Measurements from ENCODE around the gene MYRIP. TPM values are rescaled to one million over a fixed set of nuclear protein-coding genes. Genes with fewer than 3 reads are reported as not detected.
"Not testable (repeated sequence)": the region's sequence is repeated elsewhere in the genome, so short reads cannot be mapped to it uniquely, and the experiment has no call there.

The MYRIP gene
- total and polyA plus RNA-seq, 5 donors: 2.4 to 12.1 (median 6.9) TPM

GRCh38 chr3:39781025-39781424, 28.4 kb upstream of the MYRIP start:
- Histone ChIP-seq H3K4me1 (ENCODE audit: control insufficient read depth, insufficient read depth, low read length) (no peaks in the 10 kb centered on the region), H3K9me3 (ENCODE audit: control insufficient read depth, low read length) (no peaks in the 10 kb centered on the region), H3K27me3 (ENCODE audit: control insufficient read depth, insufficient read depth) (no peaks in the 10 kb centered on the region), H3K27ac (ENCODE audit: low read length) (no peak overlapping the region), H3K4me3 (ENCODE audit: low read length) (no peak overlapping the region)
- no peak for DNase-seq
- WGBS: 85% methylated on average over 1 of the region's 1 CpG
- no peak for ATAC-seq
- intact Hi-C loops (cut with DNase I): no loop called here

- intact Hi-C loops (cut with DNase I): no loop called here
- Histone ChIP-seq H3K9me3 (ENCODE audit: control insufficient read depth, low read length) (no peaks in the 10 kb centered on the region), H3K4me1 (ENCODE audit: control insufficient read depth, insufficient read depth, low read length) (no peaks in the 10 kb centered on the region), H3K27me3 (ENCODE audit: control insufficient read depth, insufficient read depth) (no peaks in the 10 kb centered on the region), H3K4me3 (ENCODE audit: low read length) (no peak overlapping the region), H3K27ac (ENCODE audit: low read length) (no peak overlapping the region)
- WGBS: 48% methylated on average over 3 of the region's 3 CpGs
- no peak for ATAC-seq
- DNase-seq: no peak
Observed at GRCh38 chr3:39781632-39782031, 27.8 kb upstream of the MYRIP start.

GRCh38 chr3:39783680-39784079, 25.7 kb upstream of the MYRIP start:
- 49% methylated on average over 4 of the region's 4 CpGs for WGBS
- no peaks in the 10 kb centered on the region for H3K27me3 ChIP-seq (ENCODE audit: control insufficient read depth, insufficient read depth)
- ATAC-seq (no peak), DNase-seq (no peak)
- no peaks in the 10 kb centered on the region for H3K4me1 ChIP-seq (ENCODE audit: control insufficient read depth, insufficient read depth, low read length)
- H3K27ac ChIP-seq (ENCODE audit: low read length): no peak overlapping the region
- no peak overlapping the region for H3K4me3 ChIP-seq (ENCODE audit: low read length)
- intact Hi-C loops (cut with DNase I): no loop called here
- H3K9me3 ChIP-seq (ENCODE audit: control insufficient read depth, low read length): no peaks in the 10 kb centered on the region

- ATAC-seq (no peak), DNase-seq (no peak)
- intact Hi-C loops (cut with DNase I): no loop called here
- Histone ChIP-seq H3K27ac (ENCODE audit: low read length) (no peak overlapping the region), H3K9me3 (ENCODE audit: control insufficient read depth, low read length) (no peaks in the 10 kb centered on the region), H3K4me3 (ENCODE audit: low read length) (no peak overlapping the region), H3K4me1 (ENCODE audit: control insufficient read depth, insufficient read depth, low read length) (no peaks in the 10 kb centered on the region), H3K27me3 (ENCODE audit: control insufficient read depth, insufficient read depth) (no peaks in the 10 kb centered on the region)
- WGBS: 87% methylated on average over 1 of the region's 1 CpG
Observed at GRCh38 chr3:39784922-39785321, 24.5 kb upstream of the MYRIP start.

GRCh38 chr3:39788128-39788883, 21.1 kb upstream of the MYRIP start:
- ATAC-seq (no peak), DNase-seq (no peak)
- 82% methylated on average over 3 of the region's 3 CpGs for WGBS
- Histone ChIP-seq H3K4me3 (ENCODE audit: low read length) (no peak overlapping the region), H3K27ac (ENCODE audit: low read length) (no peak overlapping the region), H3K4me1 (ENCODE audit: control insufficient read depth, insufficient read depth, low read length) (no peaks in the 10 kb centered on the region), H3K27me3 (ENCODE audit: control insufficient read depth, insufficient read depth) (no peaks in the 10 kb centered on the region), H3K9me3 (ENCODE audit: control insufficient read depth, low read length) (no peaks in the 10 kb centered on the region)
- intact Hi-C loops (cut with DNase I): no loop called here

- no peak overlapping the region for H3K4me3 ChIP-seq (ENCODE audit: low read length)
- no peaks in the 10 kb centered on the region for H3K27me3 ChIP-seq (ENCODE audit: control insufficient read depth, insufficient read depth)
- intact Hi-C loops (cut with DNase I): no loop called here
- ATAC-seq (no peak), DNase-seq (no peak)
- no peak overlapping the region for H3K27ac ChIP-seq (ENCODE audit: low read length)
- no peaks in the 10 kb centered on the region for H3K9me3 ChIP-seq (ENCODE audit: control insufficient read depth, low read length)
- no peaks in the 10 kb centered on the region for H3K4me1 ChIP-seq (ENCODE audit: control insufficient read depth, insufficient read depth, low read length)
- 92% methylated on average over 3 of the region's 3 CpGs for WGBS
Observed at GRCh38 chr3:39791603-39792002, 17.8 kb upstream of the MYRIP start.

- Histone ChIP-seq H3K4me3 (ENCODE audit: low read length) (no peak overlapping the region), H3K4me1 (ENCODE audit: control insufficient read depth, insufficient read depth, low read length) (no peaks in the 10 kb centered on the region), H3K27ac (ENCODE audit: low read length) (no peak overlapping the region), H3K9me3 (ENCODE audit: control insufficient read depth, low read length) (no peaks in the 10 kb centered on the region), H3K27me3 (ENCODE audit: control insufficient read depth, insufficient read depth) (no peaks in the 10 kb centered on the region)
- DNase-seq (no peak), ATAC-seq (no peak)
- WGBS: 73% methylated on average over 6 of the region's 6 CpGs
- intact Hi-C loops (cut with DNase I): no loop called here
Observed at GRCh38 chr3:39794880-39795279, 14.5 kb upstream of the MYRIP start.

GRCh38 chr3:39801216-39801615, 8.2 kb upstream of the MYRIP start:
- Histone ChIP-seq H3K4me1 (ENCODE audit: control insufficient read depth, insufficient read depth, low read length) (no peaks in the 10 kb centered on the region), H3K27me3 (ENCODE audit: control insufficient read depth, insufficient read depth) (no peaks in the 10 kb centered on the region), H3K4me3 (ENCODE audit: low read length) (no peak overlapping the region), H3K9me3 (ENCODE audit: control insufficient read depth, low read length) (no peaks in the 10 kb centered on the region), H3K27ac (ENCODE audit: low read length) (no peak overlapping the region)
- DNase-seq (no peak), ATAC-seq (no peak)
- intact Hi-C loops (cut with DNase I): no loop called here

GRCh38 chr3:39802486-39802885, 6.9 kb upstream of the MYRIP start:
- H3K4me1 ChIP-seq (ENCODE audit: control insufficient read depth, insufficient read depth, low read length); H3K4me3 ChIP-seq (ENCODE audit: low read length); DNase-seq; H3K27ac ChIP-seq (ENCODE audit: low read length); ATAC-seq; H3K9me3 ChIP-seq (ENCODE audit: control insufficient read depth, low read length); intact Hi-C loops (cut with DNase I); H3K27me3 ChIP-seq (ENCODE audit: control insufficient read depth, insufficient read depth): not testable (repeated sequence)
- WGBS: 83% methylated on average over 3 of the region's 3 CpGs

- Histone ChIP-seq H3K4me3 (ENCODE audit: low read length) (no peak overlapping the region), H3K27me3 (ENCODE audit: control insufficient read depth, insufficient read depth) (no peaks in the 10 kb centered on the region), H3K4me1 (ENCODE audit: control insufficient read depth, insufficient read depth, low read length) (no peaks in the 10 kb centered on the region), H3K27ac (ENCODE audit: low read length) (no peak overlapping the region), H3K9me3 (ENCODE audit: control insufficient read depth, low read length) (no peaks in the 10 kb centered on the region)
- no peak for ATAC-seq
- intact Hi-C loops (cut with DNase I): no loop called here
- DNase-seq: no peak
- 73% methylated on average over 2 of the region's 2 CpGs for WGBS
Observed at GRCh38 chr3:39803956-39804355, 5.5 kb upstream of the MYRIP start.

GRCh38 chr3:39804951-39805350, 4.5 kb upstream of the MYRIP start:
- no peak overlapping the region for H3K27ac ChIP-seq (ENCODE audit: low read length)
- H3K4me1 ChIP-seq (ENCODE audit: control insufficient read depth, insufficient read depth, low read length): no peaks in the 10 kb centered on the region
- no peaks in the 10 kb centered on the region for H3K9me3 ChIP-seq (ENCODE audit: control insufficient read depth, low read length)
- intact Hi-C loops (cut with DNase I): no loop called here
- no peaks in the 10 kb centered on the region for H3K27me3 ChIP-seq (ENCODE audit: control insufficient read depth, insufficient read depth)
- no peak overlapping the region for H3K4me3 ChIP-seq (ENCODE audit: low read length)
- ATAC-seq (no peak), DNase-seq (no peak)
- WGBS: 90% methylated on average over 3 of the region's 3 CpGs

GRCh38 chr3:39805650-39806049, 3.8 kb upstream of the MYRIP start:
- intact Hi-C loops (cut with DNase I): no loop called here

More at GRCh38 chr3:39805650-39806049, 3.8 kb upstream of the MYRIP start:
- Histone ChIP-seq H3K9me3 (ENCODE audit: control insufficient read depth, low read length) (no peaks in the 10 kb centered on the region), H3K27me3 (ENCODE audit: control insufficient read depth, insufficient read depth) (no peaks in the 10 kb centered on the region), H3K4me1 (ENCODE audit: control insufficient read depth, insufficient read depth, low read length) (no peaks in the 10 kb centered on the region), H3K27ac (ENCODE audit: low read length) (no peak overlapping the region), H3K4me3 (ENCODE audit: low read length) (no peak overlapping the region)
- no peak for DNase-seq
- ATAC-seq: no peak
- 83% methylated on average over 2 of the region's 2 CpGs for WGBS

Measured in right cardiac atrium (tissue), 5 donors.